ENCODE data around the gene TBC1D30.

DNA sequence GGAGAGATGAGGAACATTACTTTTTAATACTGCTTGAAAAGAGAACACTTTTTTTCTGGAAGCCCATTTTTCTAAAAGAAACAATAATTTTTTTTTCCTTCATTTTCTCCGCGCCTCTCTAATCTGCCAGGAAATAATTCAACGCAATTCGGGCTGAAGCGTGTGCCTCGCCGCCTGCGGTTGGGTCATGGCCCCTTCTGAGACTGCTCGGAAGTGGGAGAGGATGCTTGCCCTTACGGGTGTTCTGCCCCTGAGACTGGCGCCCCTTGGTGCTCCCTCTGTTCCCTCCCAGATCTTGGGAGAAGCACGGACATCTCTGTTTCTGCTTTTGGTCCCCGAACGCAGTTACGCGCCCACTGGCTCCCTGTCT is 332 bp upstream of the TBC1D30 start:
- TF ChIP-seq POLR2A (IDR thresholded peaks at IDR 0.05): no peak
- TF ChIP-seq, protein P1, sequence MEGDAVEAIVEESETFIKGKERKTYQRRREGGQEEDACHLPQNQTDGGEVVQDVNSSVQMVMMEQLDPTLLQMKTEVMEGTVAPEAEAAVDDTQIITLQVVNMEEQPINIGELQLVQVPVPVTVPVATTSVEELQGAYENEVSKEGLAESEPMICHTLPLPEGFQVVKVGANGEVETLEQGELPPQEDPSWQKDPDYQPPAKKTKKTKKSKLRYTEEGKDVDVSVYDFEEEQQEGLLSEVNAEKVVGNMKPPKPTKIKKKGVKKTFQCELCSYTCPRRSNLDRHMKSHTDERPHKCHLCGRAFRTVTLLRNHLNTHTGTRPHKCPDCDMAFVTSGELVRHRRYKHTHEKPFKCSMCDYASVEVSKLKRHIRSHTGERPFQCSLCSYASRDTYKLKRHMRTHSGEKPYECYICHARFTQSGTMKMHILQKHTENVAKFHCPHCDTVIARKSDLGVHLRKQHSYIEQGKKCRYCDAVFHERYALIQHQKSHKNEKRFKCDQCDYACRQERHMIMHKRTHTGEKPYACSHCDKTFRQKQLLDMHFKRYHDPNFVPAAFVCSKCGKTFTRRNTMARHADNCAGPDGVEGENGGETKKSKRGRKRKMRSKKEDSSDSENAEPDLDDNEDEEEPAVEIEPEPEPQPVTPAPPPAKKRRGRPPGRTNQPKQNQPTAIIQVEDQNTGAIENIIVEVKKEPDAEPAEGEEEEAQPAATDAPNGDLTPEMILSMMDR (IDR thresholded peaks at IDR 0.05): no peak
